Fibroblast of peridontal ligament (primary cell): Measurements from ENCODE around the gene NOD2.

Source experiments
- DNase-seq: peaks from one replicate; pipeline ENCODE4 v3.0.0-alpha.2; 2010; ENCODE audit errors: extremely low read depth

The NOD2 gene

DNA sequence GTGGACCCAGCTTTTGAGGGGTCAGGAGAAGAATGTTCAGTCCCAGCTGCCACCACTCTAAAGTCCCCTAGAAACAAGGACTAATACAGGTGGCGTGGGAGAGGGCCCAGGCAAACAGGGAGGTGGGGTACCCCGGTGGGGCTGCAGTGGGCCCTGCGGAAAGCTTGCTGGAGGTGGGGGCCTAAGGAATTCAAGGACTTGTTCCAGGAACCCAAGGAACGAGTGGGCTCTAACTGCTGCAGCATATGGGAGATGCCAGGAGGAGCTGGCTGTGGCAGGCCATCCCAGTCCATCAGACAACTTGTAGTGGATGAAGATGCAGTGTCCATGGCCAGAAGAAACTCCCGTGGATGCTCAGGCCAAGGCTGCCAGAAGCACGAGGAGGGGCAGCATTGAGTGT is 22.9 kb upstream of the NOD2 start:
- DNase-seq = no peak

DNA sequence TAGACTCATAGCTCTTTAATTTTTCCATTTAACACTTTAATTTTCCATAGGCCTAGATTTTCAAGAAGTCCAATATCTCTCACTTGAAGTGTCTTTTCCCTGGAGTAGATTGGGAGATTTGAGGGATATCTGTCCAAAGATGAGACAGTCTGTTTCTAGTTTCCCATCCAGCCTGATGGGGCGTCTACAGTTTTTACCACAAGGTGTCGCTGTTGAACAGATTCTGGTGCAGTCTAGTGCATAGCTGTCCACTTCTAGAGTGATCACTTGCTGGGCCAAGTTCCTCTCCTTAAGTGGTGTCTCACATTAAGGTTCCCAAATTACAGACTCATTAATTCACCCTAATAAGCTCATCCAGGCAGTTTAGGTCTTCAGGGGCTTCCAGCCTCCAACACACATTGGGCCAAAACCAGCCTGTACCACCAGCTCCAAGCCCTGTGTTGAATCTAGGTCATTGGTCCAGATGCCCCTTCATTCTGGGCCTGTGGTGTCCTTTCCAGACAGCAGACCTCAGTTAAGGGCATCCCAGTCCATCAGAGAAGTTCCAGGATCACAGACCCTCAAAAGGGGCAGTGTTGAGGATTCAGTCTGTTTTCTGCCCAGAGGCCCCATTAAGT is 21.7 kb upstream of the NOD2 start:
- peak; percentile 32 for DNase-seq

DNA sequence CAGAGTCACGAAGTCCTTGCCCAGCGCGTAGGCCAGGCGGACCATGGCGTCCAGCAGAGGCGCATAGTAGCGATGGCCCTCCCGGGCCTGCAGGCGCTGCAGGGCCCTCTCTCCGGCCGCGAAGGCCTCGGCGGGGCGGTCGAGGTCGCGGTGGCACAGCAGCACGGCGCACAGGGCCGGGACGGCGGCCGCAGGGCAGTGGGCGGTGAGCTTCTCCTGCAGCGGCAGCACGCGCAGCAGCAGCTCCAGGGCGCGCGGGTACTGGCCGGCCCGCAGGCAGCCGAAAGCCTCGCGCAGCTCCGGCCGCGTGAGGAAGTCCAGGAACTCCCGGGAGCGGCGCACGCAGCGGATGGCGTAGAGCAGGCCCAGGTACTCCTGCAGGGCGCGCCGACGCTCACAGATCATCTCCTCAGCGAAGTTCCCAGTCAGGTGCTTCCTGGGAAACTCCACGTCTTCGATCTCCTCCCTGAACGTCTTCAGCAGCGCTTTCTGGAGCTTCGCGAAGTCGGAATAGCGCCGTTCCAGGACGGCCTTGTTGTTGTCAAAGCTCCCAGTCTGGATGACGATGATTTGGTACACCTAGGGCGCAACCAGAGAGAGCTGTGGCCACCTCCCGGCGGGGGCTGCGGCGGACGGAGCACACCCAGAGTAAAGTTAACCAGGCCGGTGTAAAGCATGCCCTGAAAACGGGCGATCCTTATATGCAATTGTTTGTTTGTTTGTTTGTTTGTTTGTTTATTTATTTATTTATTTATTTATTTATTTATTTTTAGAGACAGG is 19.7 kb upstream of the NOD2 start:
- no peak for DNase-seq

DNA sequence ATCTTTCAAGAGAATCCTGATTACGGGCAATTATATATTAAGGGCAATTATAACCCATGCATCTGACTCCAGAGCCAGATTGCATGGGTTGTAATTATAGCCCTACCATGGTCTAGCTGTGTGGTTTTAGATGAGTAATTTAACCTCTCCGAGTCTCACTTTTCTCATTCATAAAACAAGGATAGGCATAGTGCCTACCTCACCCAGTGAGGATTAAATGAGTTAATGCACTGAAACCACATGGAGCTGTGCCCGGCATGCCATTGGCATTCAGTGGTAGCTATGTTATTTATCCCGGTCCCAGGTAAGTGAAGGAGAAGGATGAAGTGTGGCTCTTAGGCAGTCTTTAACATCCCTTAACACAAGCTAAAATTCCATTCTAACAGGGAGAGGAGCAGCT is 18.6 kb upstream of the NOD2 start:
- no peak for DNase-seq

DNA sequence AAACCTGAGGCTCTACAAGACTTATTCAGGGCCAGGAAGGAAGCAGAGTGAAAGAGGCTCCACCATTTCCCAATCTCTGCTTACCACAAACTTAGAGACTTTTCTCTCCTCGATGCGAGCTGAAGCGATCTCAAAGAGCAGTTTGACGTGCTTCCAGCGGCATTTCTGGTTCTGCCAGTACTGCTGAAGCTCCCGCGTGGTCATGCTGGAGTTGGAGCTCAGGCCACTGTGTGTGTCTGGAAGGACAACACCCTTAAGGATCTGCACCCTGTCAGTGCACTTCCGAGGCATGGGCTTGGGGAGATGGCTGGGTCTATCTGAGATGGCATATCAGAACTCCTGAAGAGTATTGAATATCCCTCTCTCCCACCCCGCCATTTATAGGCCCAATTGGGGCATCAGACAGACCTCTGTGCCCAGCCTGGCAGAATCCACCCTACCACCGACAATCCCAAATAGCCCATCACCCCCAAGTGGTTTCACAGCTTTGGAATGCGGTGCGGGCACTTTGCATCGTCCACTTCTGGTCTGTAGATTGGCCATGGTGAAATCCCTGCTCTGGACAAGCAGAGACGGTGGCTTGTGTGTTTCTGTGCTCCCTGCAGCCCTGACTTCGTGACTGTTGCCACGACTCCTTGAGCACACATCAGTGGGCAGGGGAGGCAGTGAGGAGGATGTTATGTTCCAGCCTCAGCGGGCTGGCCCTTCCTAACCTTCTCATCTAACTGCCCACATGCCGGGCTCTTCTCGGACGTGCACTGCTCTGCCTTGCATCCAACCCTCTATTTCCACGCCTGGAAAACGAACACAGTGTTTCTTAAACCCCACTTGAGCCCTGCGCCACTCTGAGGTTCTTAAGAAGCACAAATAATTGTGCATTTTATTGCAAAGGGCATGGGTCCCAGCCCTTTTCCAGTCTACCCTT is 17.5 kb upstream of the NOD2 start:
- DNase-seq = no peak

DNA sequence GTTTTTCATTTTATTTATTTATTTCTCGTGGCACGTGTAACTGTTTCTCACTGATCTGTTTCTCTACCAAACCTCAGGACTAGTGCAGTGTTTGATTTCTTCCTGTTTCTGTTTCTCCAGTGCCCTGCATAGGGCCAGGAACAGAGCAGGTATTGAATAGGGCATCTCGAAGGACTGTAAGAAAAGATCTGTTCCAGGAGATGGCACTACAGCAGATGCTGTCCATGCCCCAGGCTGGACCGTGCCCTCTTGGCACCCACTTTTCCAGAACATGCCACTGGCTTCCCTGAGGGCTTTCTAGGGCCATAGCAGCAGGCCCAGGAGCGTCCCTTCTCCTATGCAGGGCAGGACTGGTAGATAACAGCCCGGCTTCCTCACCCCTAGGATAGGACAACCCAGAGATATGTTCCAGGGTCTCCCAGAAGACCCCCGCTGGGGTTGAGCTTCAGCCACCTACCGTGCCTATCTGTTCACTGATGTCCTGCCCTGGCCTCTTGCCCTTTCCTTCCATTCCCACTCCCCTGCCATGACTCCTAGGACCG is 16.7 kb upstream of the NOD2 start:
- no peak for DNase-seq

DNA sequence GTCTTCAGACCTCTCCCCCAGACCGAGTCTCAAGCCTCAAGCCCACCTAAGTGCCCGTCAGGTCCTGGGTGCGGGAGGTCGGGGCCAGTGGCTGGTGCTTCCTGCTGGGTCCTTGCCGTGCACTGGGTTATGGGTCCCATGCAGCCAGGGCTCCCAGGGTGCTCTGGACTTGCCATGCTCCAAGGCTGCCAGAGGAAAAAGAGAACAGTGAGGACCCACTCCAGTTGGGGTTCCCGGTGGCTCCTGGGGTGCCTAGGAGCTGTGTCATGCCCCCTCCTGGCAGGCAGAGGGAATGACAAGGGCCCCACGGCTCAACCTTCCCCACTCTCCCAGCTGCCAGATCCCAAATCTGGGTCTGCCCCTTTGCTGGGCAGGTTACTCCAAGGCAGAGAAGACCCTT is 16.1 kb upstream of the NOD2 start:
- no peak for DNase-seq

DNA sequence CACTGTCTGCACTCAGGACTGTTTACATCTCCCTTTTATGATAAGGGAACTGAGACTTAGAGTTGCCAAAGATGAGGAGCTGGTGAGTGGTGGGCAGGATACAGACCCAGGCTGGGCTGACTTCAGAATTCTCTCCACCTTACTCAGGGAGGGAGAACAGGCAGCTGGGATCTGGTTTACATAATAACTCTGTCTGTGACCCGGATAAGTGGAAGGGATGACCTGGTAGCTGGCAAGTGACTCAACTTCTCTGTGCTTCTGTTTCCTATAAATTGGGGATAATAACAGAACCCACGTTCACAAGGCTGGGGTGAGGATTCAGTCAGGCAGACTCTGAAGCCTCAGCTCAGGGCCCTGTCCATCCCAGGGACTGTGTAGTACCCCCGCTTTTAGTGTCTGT is 14.9 kb upstream of the NOD2 start:
- DNase-seq = no peak

DNA sequence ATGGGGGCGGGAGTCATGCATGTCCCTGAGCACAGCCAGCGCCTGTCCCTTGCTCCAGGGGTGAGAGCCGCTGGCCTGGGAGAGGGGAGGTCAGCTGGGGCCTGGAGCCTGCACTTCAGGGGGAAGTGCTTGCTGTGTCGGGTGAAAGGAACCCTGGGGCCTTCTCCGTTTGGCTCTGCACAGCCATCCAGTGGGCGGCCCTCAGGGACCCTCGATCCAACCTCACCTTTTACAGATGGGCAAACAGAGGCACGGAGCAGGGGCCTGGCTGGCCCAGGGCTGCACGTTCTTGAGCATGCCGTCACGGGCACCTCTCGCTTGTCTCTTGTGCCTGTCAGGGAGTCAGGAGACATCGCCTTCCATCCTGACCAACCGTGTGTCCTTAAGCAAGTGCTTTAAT is 14.1 kb upstream of the NOD2 start:
- DNase-seq = no peak

DNA sequence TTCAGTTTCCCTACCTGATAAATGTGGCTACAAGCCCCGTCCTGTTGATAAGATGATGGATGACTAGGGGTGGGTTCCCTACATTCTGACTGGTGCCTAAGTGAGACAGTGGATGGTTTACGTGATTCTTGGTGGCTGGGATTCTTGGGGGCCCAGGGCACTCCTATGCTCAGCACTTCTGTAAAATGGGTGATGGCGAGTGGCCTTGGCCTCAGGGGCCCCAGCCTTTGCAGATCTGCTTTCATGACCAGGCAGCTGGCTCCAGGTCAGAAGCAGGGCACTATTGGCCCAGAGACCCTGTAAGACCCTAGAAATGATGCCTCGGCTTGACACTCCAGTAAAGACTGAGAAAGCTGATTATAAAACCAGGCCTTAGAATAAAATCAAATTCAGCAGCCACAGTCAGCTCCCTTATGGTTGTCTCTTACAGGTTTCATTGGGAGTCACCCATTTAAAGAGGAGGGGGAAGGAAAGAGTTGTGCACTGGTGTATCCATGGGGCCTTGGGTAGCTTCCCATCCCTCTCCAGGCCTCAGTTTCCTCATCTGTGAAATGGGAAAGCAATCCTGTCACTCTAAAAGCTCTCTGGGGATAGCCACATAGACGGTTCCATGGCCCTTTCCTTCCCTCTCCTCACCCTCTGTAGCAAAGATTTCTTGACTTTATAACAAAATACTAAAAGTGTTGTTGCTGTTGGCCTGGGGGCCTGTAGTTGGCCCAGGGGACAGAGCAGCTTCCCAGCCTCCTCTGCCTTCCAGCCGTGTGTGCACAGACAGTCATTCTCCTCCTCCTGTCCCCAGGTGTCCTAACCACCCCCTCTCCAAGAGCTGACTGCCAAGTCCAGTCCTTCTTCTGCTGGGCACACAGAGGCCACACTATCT is 13.5 kb upstream of the NOD2 start:
- no peak for DNase-seq

DNA sequence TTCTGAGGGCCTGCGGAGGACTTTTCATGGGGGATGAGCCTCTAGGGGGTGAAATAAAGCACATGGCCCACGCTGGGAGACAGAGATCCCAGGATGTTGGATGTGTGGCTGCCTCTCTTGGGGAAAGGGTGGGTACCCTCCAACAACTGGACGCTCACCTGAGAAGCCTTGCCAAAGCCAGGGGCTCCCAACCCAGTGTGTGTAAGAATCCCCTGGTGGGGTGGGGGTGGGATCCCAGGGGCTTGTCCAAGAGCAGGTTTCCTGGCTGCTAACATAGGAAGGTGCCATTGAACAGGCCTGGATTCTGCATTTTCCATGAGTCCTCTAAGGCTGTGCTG is 12.9 kb upstream of the NOD2 start:
- DNase-seq = no peak

DNA sequence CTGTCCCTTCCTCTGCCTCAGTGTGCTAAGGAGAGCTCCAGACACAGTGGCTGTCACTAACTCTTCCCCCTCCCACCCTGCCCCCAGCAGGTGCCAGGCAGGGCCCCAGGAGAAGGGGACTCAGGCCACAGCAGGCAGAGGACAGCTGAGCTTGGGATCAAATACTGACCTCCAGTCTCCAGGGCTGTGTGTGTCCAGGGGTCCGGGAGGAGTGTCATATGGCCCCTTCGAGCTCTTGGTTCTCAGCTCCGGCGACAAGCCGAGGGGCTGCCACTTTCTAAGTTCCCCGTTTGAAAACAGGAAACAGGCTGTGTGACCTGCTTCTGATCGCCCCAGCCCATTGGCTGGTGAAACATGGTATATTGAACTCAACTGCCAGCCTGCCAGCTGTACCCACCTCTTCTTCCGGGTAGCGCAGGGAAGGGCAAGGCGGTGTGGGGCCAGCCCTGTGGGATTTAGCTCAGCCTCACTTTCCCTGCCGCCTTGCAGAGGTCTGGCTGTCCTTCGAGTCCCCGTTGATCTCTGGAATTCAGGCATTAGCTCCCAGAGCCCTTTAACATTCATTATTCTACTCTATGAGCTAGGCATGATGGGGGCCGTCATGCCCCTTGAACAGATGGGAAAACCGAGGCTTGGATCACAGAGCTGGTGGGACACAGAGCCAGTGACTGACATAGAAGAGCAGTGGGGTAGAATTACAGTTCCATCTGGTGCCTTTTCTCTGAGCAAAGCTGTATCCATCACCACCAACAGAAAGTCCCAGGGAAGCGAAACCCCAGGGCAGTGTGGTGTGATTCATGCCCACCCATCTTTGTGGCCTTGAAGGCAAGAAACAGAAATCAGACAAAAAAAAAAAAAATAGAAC is 12.2 kb upstream of the NOD2 start, which contains the start of gene SNX20:
SNX20 (minus strand) TSS at position 292 of the 865 bp plus-strand sequence. CDS start 3,786 bp downstream, outside the sequence.
- no peak for DNase-seq

DNA sequence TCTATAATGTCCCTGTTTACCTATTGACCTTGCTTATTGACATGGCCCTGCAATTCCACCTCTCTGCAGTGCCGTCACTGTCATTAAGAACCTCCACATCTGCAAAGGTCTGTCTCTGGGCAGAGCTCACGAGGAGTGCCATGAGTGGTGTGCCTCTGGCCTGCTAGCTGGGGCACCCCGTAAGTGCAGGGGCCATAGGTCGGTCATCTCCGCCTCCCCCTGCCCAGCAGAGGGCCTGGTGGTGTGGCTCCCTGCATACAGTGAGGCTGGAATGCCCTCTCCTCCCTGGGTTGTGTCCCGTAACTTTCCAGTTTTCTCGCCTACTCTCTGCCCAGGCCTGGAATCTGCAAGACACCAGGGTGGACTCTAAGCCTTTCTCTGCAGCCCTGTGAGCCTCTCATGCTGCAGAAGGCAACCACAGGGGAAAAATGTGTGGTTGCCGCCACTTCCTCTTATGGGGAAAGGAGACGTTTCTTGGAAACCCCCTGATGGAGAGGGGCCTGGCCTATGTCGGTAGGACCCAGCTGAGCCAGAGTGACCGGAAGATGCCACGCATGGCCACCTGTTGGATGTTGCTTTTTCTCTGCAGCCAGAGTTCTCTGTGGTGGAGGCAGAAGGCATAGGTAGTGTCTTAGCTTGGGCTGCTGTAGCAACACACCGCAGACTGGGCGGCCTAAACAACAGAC is 9.6 kb upstream of the NOD2 start:
- DNase-seq = no peak

DNA sequence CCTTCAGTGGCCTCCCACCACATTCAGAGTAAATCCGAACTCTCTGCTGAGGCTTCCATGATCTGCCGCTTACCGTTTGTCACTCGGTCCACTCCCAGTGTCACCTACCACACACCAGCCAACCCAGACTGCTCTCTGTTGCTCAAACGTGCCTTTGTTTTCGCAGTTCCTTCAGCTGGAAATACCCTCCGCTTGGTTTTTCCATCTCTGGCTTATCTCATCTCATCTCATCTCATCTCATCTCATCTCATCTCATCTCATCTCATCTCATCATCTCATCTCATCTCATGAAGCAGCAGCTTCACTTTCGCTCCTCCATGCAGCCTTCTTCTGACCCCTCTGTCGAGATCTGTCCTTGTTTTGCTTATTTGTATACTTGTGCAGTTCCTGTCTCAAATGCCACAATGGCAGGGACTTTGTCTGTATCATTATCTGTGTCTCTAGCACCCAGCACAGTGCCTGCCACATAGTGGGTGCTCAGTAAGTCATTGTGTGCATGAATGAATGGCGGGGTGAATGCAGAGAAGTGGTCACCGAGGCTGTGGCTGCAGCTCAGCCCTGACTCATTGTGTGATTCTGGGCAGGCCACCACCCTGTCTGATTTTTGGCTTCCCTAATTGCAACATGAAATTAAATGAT is 8.5 kb upstream of the NOD2 start:
- DNase-seq = no peak

DNA sequence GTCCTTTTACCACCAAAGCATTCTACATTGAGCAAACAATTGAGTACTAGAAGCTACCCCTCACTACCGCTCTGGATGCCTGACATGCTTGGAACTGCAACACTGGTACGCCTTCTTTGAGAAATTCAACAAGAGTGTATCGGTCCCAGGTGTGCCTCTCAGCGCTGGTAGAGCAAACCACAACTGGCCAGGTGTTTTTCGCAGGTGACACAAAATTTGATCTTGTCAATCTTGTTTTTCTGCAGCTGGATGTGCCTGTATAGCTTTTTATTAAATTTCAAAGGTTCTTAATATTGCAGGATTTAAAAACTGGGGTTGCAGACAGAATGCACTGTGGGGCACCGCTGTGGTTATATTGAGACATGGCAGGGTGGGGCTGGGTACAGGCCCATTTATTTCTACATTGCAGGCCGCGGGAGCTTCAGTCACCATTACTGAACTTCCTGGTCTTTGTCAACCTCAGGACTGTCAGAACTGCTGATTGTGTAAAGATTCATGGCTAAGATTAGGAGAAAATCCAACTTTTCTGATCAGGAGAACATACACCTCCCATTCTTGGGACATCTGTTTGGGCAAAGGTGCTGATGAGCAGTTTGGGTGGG is 7.8 kb upstream of the NOD2 start:
- no peak for DNase-seq

DNA sequence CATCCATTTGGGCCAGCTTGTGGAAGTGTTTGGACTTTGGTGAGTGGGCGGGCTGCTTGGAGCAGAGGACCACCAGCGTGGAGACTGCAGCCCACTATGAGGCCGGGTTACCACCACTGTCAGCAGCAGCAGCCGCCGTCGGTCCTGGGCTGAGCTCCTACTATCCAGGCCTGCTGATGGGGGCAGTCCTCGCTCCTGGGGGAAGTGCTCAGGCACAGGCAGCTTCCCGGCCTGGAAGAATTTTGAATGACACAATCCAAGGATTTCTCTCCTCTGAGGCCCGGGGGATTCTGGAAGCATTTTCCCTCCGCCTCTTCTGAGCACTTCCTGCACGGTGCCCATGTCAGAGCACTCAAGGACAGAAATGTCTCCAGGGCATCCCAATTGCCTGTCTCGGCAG is 5.3 kb upstream of the NOD2 start:
- no peak for DNase-seq

DNA sequence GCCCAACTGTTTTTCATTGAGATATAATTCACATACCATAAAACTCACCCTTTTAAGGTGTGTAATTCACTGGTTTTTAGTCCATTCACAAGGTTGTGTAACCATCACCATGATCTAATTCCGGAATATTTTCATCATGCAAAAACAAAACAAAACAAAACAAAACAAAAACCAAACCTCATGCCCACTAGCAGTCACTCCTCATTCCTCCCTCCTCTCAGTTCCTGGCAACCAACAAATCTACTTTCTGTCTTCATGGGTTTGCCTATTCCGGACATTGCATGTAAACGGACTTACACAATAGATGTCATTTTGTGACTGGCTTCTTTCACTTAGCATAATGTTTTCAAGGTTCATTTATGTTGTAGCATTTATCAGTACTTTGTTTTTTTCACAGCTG is 4.5 kb upstream of the NOD2 start:
- no peak for DNase-seq

DNA sequence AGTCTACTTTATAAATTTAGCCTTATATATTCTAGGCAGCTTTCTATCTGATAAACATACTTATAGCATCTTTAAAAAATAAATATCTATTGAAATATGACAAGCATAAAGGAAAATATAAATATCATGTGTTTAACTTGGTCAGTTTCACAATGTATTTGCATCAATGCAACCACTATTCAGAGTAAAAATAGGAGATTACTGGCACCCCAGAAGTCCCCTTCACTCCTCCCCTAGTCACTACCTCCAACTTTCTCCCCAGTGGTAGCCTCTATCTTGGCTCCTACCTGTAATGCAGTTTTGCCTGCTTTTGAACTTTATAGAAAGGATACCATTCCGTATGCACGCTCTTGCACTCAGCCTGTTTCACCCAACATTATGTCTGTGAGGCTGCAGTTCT is 3.2 kb upstream of the NOD2 start:
- no peak for DNase-seq

DNA sequence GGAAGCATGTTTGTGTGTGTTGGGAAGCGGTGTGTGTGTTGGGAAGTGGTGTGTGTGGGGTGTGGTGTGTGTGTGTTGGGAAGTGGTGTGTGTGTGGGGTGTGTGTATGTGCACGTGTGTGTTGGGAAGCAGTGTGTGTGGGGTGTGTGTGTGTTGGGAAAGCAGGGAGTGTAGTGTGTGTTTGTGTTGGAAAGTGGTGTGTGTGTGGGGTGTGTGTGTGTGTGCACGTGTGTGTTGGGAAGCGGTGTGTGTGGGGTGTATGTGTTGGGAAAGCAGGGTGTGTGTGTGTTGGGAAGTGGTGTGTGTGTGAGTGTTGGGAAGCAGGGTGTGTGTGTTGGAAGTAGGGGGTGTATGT is 785 bp upstream of the NOD2 start:
- no peak for DNase-seq
